H9 (cell line): Measurements from ENCODE around the gene ITPR1. TPM values are rescaled to one million over a fixed set of nuclear protein-coding genes. Genes with fewer than 3 reads are reported as not detected.

Experiments
- DNase-seq: peaks from one replicate; pipeline ENCODE4 v3.0.0-alpha.2; 2017
- H2AFZ ChIP-seq: one replicate; pipeline ENCODE4 v1.6.1; 2013; ENCODE audit warnings: mild to moderate bottlenecking, low read length, control low read depth, moderate library complexity
- H2AK5ac ChIP-seq: 2 replicates; pipeline ENCODE4 v1.6.1; 2013; ENCODE audit warnings: low read length, control low read depth, mixed read lengths; ENCODE audit not compliant: insufficient read length
- H2BK120ac ChIP-seq: one replicate; pipeline ENCODE4 v1.6.1; 2013; ENCODE audit warnings: low read depth, mild to moderate bottlenecking, low read length, control low read depth, inconsistent platforms; ENCODE audit not compliant: poor library complexity, severe bottlenecking
- H2BK12ac ChIP-seq: 2 replicates; pipeline ENCODE4 v1.6.1; 2013; ENCODE audit warnings: low read length, control low read depth, mixed read lengths, low read depth; ENCODE audit not compliant: insufficient read length
- H2BK15ac ChIP-seq: 2 replicates; pipeline ENCODE4 v1.6.1; 2013; ENCODE audit warnings: low read depth, low read length, control low read depth
- H2BK20ac ChIP-seq: one replicate; pipeline ENCODE4 v1.6.1; 2013; ENCODE audit warnings: low read depth, mild to moderate bottlenecking, low read length, control low read depth, inconsistent platforms; ENCODE audit not compliant: poor library complexity, severe bottlenecking
- H2BK5ac ChIP-seq: 2 replicates; pipeline ENCODE4 v1.6.1; 2013; ENCODE audit warnings: low read length, control low read depth, mixed read lengths; ENCODE audit not compliant: insufficient read length
- H3K14ac ChIP-seq: 2 replicates; pipeline ENCODE4 v1.6.1; 2013; ENCODE audit warnings: low read length, control low read depth; ENCODE audit not compliant: insufficient read depth
- H3K18ac ChIP-seq: 2 replicates; pipeline ENCODE4 v1.6.1; 2013; ENCODE audit warnings: low read depth, mild to moderate bottlenecking, mixed read lengths, low read length, control low read depth; ENCODE audit not compliant: insufficient read length
- H3K23ac ChIP-seq: 2 replicates; pipeline ENCODE4 v1.6.1; 2013; ENCODE audit warnings: low read length, control low read depth, mixed read lengths, low read depth; ENCODE audit not compliant: insufficient read length
- H3K23me2 ChIP-seq: 2 replicates; pipeline ENCODE4 v1.6.1; 2013; ENCODE audit warnings: low read depth, mild to moderate bottlenecking, mixed read lengths, low read length, control low read depth; ENCODE audit not compliant: insufficient read length, poor library complexity, severe bottlenecking
- H3K27ac ChIP-seq: 2 replicates; pipeline ENCODE4 v1.5.1; 2013; ENCODE audit warnings: low read length, control low read depth, mixed read lengths, low read depth; ENCODE audit not compliant: insufficient read length
- H3K27me3 ChIP-seq: 2 replicates; pipeline ENCODE4 v1.6.1; 2013; ENCODE audit warnings: low read length, control low read depth, inconsistent platforms; ENCODE audit not compliant: insufficient read depth
- H3K4ac ChIP-seq: 2 replicates; pipeline ENCODE4 v1.6.1; 2013; ENCODE audit warnings: low read depth, mild to moderate bottlenecking, control low read depth, inconsistent platforms, low read length, moderate library complexity
- H3K4me1 ChIP-seq: 2 replicates; pipeline ENCODE4 v1.6.1; 2013; ENCODE audit warnings: low read length, control low read depth, inconsistent platforms; ENCODE audit not compliant: insufficient read depth
- H3K4me2 ChIP-seq: 2 replicates; pipeline ENCODE4 v1.6.1; 2013; ENCODE audit warnings: low read length, control low read depth, mixed read lengths; ENCODE audit not compliant: insufficient read length, insufficient read depth
- H3K56ac ChIP-seq: 2 replicates; pipeline ENCODE4 v1.6.1; 2013; ENCODE audit warnings: low read depth, mild to moderate bottlenecking, mixed read lengths, low read length, control low read depth; ENCODE audit not compliant: insufficient read length
- H3K79me1 ChIP-seq: 2 replicates; pipeline ENCODE4 v1.6.1; 2013; ENCODE audit warnings: low read depth, mild to moderate bottlenecking, moderate library complexity, low read length, control low read depth, inconsistent platforms; ENCODE audit not compliant: insufficient read depth, poor library complexity, severe bottlenecking
- H3K79me2 ChIP-seq: 2 replicates; pipeline ENCODE4 v1.6.1; 2013; ENCODE audit warnings: low read length, control low read depth, inconsistent platforms; ENCODE audit not compliant: insufficient read depth
- H3K9ac ChIP-seq: 2 replicates; pipeline ENCODE4 v1.6.1; 2013; ENCODE audit warnings: low read length, control low read depth, mixed read lengths; ENCODE audit not compliant: insufficient read length; ENCODE audit errors: extremely low read depth
- H3K9me3 ChIP-seq: one replicate; pipeline ENCODE4 v1.6.1; 2013; ENCODE audit warnings: low read depth, low read length, inconsistent platforms; ENCODE audit not compliant: control insufficient read depth
- H3T11ph ChIP-seq: one replicate; pipeline ENCODE4 v1.6.1; 2013; ENCODE audit warnings: mild to moderate bottlenecking, low read length, control low read depth, inconsistent platforms
- H4K20me1 ChIP-seq: one replicate; pipeline ENCODE4 v1.6.1; 2013; ENCODE audit not compliant: control insufficient read depth, insufficient read length, insufficient read depth
- H4K5ac ChIP-seq: 2 replicates; pipeline ENCODE4 v1.6.1; 2013; ENCODE audit warnings: low read depth, mild to moderate bottlenecking, mixed read lengths, low read length, control low read depth; ENCODE audit not compliant: insufficient read length
- H4K8ac ChIP-seq: replicated peaks from 2 replicates; pipeline ENCODE4 v1.6.1; 2013; ENCODE audit warnings: low read length, control low read depth, mixed read lengths, low read depth; ENCODE audit not compliant: insufficient read length
- H4K91ac ChIP-seq: 2 replicates; pipeline ENCODE4 v1.6.1; 2013; ENCODE audit warnings: low read depth, mild to moderate bottlenecking, moderate library complexity, mixed read lengths, low read length, control low read depth; ENCODE audit not compliant: insufficient read length
- H3K27ac Mint-ChIP-seq, 3 experiments: 2 replicates in 2 of 3; 3 replicates in 1 of 3; pipeline ENCODE4 v1.8.0; 2020 to 2021; ENCODE audit warnings: mixed read lengths in 3 of 3, mild to moderate bottlenecking in 1 of 3, moderate library complexity in 1 of 3
- H3K27me3 Mint-ChIP-seq: 2 replicates; pipeline ENCODE4 v1.8.0; 2021; ENCODE audit warnings: low read depth, mild to moderate bottlenecking, moderate library complexity, mixed read lengths
- H3K36me3 Mint-ChIP-seq, 3 experiments: 2 replicates in 2 of 3; 3 replicates in 1 of 3; pipeline ENCODE4 v1.8.0; 2020 to 2021; ENCODE audit warnings: low read depth in 3 of 3, mixed read lengths in 3 of 3; ENCODE audit not compliant: insufficient read depth in 1 of 3
- H3K4me1 Mint-ChIP-seq, 2 experiments: 2 replicates each; pipeline ENCODE4 v1.8.0; 2020; ENCODE audit warnings: mixed read lengths in 2 of 2
- H3K4me3 Mint-ChIP-seq, 2 experiments: 2 replicates in 1 of 2; 3 replicates in 1 of 2; pipeline ENCODE4 v1.8.0; 2020 to 2021; ENCODE audit warnings: mild to moderate bottlenecking in 2 of 2, mixed read lengths in 2 of 2, moderate library complexity in 1 of 2
- H3K9me3 Mint-ChIP-seq, 2 experiments: 2 replicates in 1 of 2; 3 replicates in 1 of 2; pipeline ENCODE4 v1.8.0; 2020; ENCODE audit warnings: mild to moderate bottlenecking in 2 of 2, mixed read lengths in 2 of 2, moderate library complexity in 1 of 2
- CTCF ChIP-seq: fragments of 200-600 bp; sonication (generic); conservative IDR thresholded peaks from 3 replicates; pipeline ENCODE4 v1.8.0; 2021; ENCODE audit warnings: antibody characterized with exemption, mild to moderate bottlenecking
- WGBS: extraction: QIAGEN DNeasy Blood & Tissue Kit; methylation state at CpG from one replicate; pipeline ENCODE4 v1.1.7; 2013; ENCODE audit warnings: missing lambda C conversion rate, low lambda C conversion rate, mixed read lengths; ENCODE audit not compliant: insufficient read length; ENCODE audit errors: extremely low coverage; 5-methylcytosine and 5-hydroxymethylcytosine counted together
- total RNA-seq: library from RNA; stranded (reverse); gene quantifications from 2 replicates; pipeline ENCODE4 v1.2.1, GENCODE V29; 2021

The ITPR1 gene
- total RNA-seq, 1 experiment from 2014 or later, result 4.2 TPM

DNA sequence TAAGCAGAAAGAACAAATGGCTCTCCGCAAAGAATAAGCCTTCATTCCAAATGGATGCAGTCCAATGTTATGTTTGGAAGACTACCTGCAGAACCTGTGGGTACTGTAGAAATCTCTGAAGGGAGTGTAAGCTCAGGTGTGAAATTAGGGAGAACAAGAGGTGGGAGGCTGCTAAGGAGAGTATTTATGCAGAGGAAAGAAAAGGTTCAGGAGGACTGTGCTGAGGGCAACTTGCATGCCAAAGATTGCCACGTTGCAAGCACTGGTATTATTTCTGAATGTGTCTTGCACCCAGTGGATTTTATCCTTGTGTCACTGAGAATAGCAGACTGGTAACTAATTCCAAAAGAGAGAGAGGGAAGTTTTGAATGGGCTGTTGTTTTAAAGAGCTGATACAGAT lies 144.1 kb downstream of the ITPR1 start:
- Mint-ChIP-seq H3K4me3 (no peak overlapping the region), H3K36me3 (no peaks in the 10 kb centered on the region), H3K9me3 (no peaks in the 10 kb centered on the region), H3K4me1 (peaks cover 0 to 2% of the 10 kb centered on the region in 2 experiments; a peak in 2 of 4 replicates), H3K27me3 (no peaks in the 10 kb centered on the region), H3K27ac (no peak overlapping the region)
- Histone ChIP-seq H2BK120ac (no peak overlapping the region), H2BK12ac (no peak overlapping the region), H3K9ac (no peak overlapping the region), H3K4me1 (no peaks in the 10 kb centered on the region), H2BK5ac (no peak overlapping the region), H3T11ph (no peak overlapping the region), H3K23ac (no peak overlapping the region), H4K91ac (no peak overlapping the region), H3K23me2 (no peaks in the 10 kb centered on the region), H3K27me3 (no peaks in the 10 kb centered on the region), H3K79me1 (no peaks in the 10 kb centered on the region), H3K14ac (no peak overlapping the region), H3K56ac (no peak overlapping the region), H3K79me2 (no peaks in the 10 kb centered on the region), H3K4me2 (no peak overlapping the region), H4K5ac (no peak overlapping the region), H4K8ac (no peak overlapping the region), H2BK20ac (no peak overlapping the region), H3K4ac (no peak overlapping the region), H3K27ac (no peak overlapping the region), H2AFZ (no peak overlapping the region), H3K18ac (no peak overlapping the region), H4K20me1 (no peaks in the 10 kb centered on the region), H2AK5ac (no peak overlapping the region), H2BK15ac (no peak overlapping the region), H3K9me3 (no peaks in the 10 kb centered on the region)
- no peak for DNase-seq
- WGBS, result no CpG with 5 or more reads among the region's 2 CpGs
- TF ChIP-seq CTCF, result no peak
